ENCODE data around the gene ASPG. TPM values are rescaled to one million over a fixed set of nuclear protein-coding genes. Genes with fewer than 3 reads are reported as not detected.

ASPG gene
- total RNA-seq, 1 experiment from 2014 or later = not detected

DNA sequence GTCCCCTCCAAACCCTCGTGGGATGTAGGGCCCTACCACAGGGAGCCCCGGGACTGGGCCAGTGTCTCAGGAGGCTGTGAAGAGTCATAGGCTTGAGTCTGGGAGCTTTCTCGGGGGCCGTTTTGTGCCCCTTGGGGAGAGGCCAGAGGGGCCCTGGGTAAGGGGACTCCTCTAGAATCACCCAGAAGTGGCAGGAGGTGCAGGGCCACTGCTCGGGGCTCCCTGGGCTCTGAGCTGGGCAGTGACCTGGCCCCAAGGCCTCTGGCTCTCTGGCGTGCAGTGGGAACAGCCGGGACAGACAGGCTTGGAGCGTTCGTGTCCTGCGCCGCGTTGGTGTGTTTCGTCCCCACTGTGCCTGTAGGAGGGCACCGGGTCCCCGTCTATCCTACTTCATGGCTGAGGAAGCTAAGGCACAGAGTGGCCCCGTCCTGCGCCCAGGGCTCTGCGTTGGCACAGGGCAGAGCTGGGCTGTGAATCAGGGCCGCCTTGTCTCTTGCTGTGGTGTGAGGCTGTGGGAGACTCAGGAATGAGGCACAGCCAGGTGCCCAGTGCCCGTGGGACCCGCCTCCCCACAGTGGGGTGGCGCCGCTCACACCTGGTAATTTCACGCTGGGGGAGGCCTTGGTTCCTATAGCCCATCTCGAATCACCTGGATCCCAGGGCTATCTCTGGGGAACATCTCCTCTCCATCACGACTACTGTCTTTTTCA lies 29.1 kb downstream of the ASPG start:
- peaks cover 9% of the 10 kb centered on the region for H3K27me3 ChIP-seq (ENCODE audit: insufficient read depth, low read depth)
- H4K20me1 ChIP-seq (ENCODE audit: insufficient read depth) = no peaks in the 10 kb centered on the region
- no peaks in the 10 kb centered on the region for H3K9me2 ChIP-seq (ENCODE audit: insufficient read depth)
- H3K4me3 ChIP-seq = no peak overlapping the region
- ChIA-PET CTCF (no interaction called here), POLR2A (ENCODE audit: unreplicated experiment) (no interaction called here)
- H3K4me1 ChIP-seq (replicated peaks; ENCODE audit: insufficient read depth) = peaks cover 7% of the 10 kb centered on the region
- no peak for TF ChIP-seq EZH2 (IDR thresholded peaks at IDR 0.05; ENCODE audit: low read depth)
- TF ChIP-seq, protein P1, sequence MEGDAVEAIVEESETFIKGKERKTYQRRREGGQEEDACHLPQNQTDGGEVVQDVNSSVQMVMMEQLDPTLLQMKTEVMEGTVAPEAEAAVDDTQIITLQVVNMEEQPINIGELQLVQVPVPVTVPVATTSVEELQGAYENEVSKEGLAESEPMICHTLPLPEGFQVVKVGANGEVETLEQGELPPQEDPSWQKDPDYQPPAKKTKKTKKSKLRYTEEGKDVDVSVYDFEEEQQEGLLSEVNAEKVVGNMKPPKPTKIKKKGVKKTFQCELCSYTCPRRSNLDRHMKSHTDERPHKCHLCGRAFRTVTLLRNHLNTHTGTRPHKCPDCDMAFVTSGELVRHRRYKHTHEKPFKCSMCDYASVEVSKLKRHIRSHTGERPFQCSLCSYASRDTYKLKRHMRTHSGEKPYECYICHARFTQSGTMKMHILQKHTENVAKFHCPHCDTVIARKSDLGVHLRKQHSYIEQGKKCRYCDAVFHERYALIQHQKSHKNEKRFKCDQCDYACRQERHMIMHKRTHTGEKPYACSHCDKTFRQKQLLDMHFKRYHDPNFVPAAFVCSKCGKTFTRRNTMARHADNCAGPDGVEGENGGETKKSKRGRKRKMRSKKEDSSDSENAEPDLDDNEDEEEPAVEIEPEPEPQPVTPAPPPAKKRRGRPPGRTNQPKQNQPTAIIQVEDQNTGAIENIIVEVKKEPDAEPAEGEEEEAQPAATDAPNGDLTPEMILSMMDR (conservative IDR thresholded peaks at IDR 0.05) = no peak
- DNase-seq = no peak
- no peaks in the 10 kb centered on the region for H3K79me2 ChIP-seq (ENCODE audit: low read depth)
- intact Hi-C loops (cut with micrococcal nuclease; ENCODE audit: unreplicated experiment) = no loop called here
- H3K27ac ChIP-seq = no peak overlapping the region
- H2AFZ ChIP-seq = no peak overlapping the region
- H3K36me3 ChIP-seq (ENCODE audit: low read depth) = no peaks in the 10 kb centered on the region
- no peaks in the 10 kb centered on the region for H3K9me3 ChIP-seq (ENCODE audit: insufficient read depth, low read depth)
- no peaks in the 10 kb centered on the region; the same call in none of the 2 replicates for H3F3A ChIP-seq (ENCODE audit: insufficient read depth, low read depth)
- BruUV-seq (replicated peaks) = no TSS peak
- no peak overlapping the region for H3K4me2 ChIP-seq

DNA sequence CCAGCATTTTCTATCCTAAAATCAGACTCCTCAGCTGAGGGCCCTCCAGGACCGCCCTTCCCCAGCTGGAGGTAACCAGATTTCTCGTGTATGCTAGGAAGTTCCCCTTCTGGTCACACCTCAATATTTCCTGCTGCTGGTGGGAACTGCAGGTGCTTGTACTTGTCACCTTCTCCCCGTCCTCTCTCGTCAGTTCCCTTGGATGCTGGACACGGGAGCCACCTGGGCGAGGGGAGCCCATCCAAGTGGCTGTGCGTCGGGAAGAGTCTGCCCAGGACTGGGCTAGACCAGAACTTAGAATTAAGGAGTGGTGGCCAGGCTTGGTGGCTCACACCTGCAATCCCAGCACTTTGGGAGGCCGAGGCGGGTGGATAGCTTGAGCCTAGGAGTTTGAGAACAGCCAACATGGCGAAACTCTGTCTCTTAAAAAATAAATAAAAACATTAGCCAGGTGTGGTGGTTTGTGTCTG lies 29.7 kb downstream of the ASPG start:
- H3F3A ChIP-seq (ENCODE audit: insufficient read depth, low read depth) = no peaks in the 10 kb centered on the region; the same call in none of the 2 replicates
- no peaks in the 10 kb centered on the region for H3K79me2 ChIP-seq (ENCODE audit: low read depth)
- TF ChIP-seq EZH2 (IDR thresholded peaks at IDR 0.05; ENCODE audit: low read depth) = no peak
- TF ChIP-seq, protein P1 (conservative IDR thresholded peaks at IDR 0.05) = no peak
- DNase-seq = no peak
- no peaks in the 10 kb centered on the region for H3K9me2 ChIP-seq (ENCODE audit: insufficient read depth)
- H3K27ac ChIP-seq = no peak overlapping the region
- BruUV-seq (replicated peaks) = no TSS peak
- CTCF ChIA-PET = interaction anchor here (0.6 kb wide), 1 partner anchor 18 kb away, joined by 10 read pairs; no protein-coding TSS in a partner anchor
- no peak overlapping the region for H3K4me2 ChIP-seq
- H2AFZ ChIP-seq = no peak overlapping the region
- intact Hi-C loops (cut with micrococcal nuclease; ENCODE audit: unreplicated experiment) = no loop called here
- peaks cover 7% of the 10 kb centered on the region for H3K4me1 ChIP-seq (replicated peaks; ENCODE audit: insufficient read depth)
- H3K9me3 ChIP-seq (ENCODE audit: insufficient read depth, low read depth) = no peaks in the 10 kb centered on the region
- H3K27me3 ChIP-seq (ENCODE audit: insufficient read depth, low read depth) = peaks cover 9% of the 10 kb centered on the region
- H4K20me1 ChIP-seq (ENCODE audit: insufficient read depth) = no peaks in the 10 kb centered on the region
- no peaks in the 10 kb centered on the region for H3K36me3 ChIP-seq (ENCODE audit: low read depth)
- no peak overlapping the region for H3K4me3 ChIP-seq
- POLR2A ChIA-PET (ENCODE audit: unreplicated experiment) = no interaction called here

DNA sequence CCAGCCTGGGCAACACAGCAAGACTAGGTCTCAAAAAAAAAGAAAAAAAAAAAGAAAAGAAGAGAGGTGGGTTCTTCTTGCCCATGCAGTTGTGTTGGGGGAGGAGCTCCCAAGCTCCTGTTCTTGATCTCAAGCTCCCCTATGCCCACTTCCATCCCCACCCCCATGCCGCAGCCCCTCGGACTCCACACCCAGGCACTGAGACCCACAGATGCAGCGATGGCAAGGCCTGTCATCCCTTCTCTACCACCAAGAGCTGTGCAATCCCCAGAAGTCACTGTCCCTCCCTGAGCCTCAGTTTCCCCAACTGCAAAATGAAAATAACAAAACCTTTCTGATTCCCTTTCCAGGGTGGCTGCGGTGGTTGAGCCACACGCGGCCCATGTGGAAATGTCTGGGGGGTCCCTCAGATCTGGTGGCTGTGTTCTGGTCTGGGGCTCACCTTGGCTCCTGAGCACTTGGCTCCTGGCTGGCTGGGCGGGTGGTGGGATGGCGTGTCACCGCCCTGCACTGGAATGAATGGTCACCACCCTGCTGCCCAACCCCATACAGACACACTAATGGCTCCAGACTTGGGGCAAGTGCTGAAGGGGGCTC lies 30.3 kb downstream of the ASPG start:
- POLR2A ChIA-PET (ENCODE audit: unreplicated experiment) = no interaction called here
- DNase-seq = no peak
- H3K4me1 ChIP-seq (replicated peaks; ENCODE audit: insufficient read depth) = peaks cover 7% of the 10 kb centered on the region
- CTCF ChIA-PET = interaction anchor here (0.6 kb wide), 1 partner anchor 19 kb away, joined by 10 read pairs; no protein-coding TSS in a partner anchor
- H3K27me3 ChIP-seq (ENCODE audit: insufficient read depth, low read depth) = peaks cover 9% of the 10 kb centered on the region
- no peaks in the 10 kb centered on the region for H3K36me3 ChIP-seq (ENCODE audit: low read depth)
- H3K79me2 ChIP-seq (ENCODE audit: low read depth) = no peaks in the 10 kb centered on the region
- H2AFZ ChIP-seq = peak overlapping the region; percentile 79; the same call in 1 of the 2 replicates
- no peaks in the 10 kb centered on the region for H4K20me1 ChIP-seq (ENCODE audit: insufficient read depth)
- H3K4me3 ChIP-seq = peak overlapping the region; percentile 92
- no peak overlapping the region for H3K27ac ChIP-seq
- no peaks in the 10 kb centered on the region for H3K9me2 ChIP-seq (ENCODE audit: insufficient read depth)
- no peaks in the 10 kb centered on the region for H3K9me3 ChIP-seq (ENCODE audit: insufficient read depth, low read depth)
- BruUV-seq (replicated peaks) = TSS peak; percentile 68
- intact Hi-C loops (cut with micrococcal nuclease; ENCODE audit: unreplicated experiment) = no loop called here
- TF ChIP-seq EZH2 (IDR thresholded peaks at IDR 0.05; ENCODE audit: low read depth) = no peak
- TF ChIP-seq, protein P1 (conservative IDR thresholded peaks at IDR 0.05) = no peak
- H3F3A ChIP-seq (ENCODE audit: insufficient read depth, low read depth) = no peaks in the 10 kb centered on the region; the same call in none of the 2 replicates
- peak overlapping the region; percentile 94 for H3K4me2 ChIP-seq

All from PC-9 (cell line).